ENCODE measurements around the gene MECP2.

MECP2 gene

GRCh38 chrX:154046940-154047610 is 50.4 kb downstream of the MECP2 start:
- TF ChIP-seq CTCF (IDR thresholded peaks at IDR 0.05), result no peak

GRCh38 chrX:154046031-154046781 is 51.3 kb downstream of the MECP2 start:
- TF ChIP-seq CTCF (IDR thresholded peaks at IDR 0.05), result peak; percentile 17; the same call in 1 of the 2 replicates

- TF ChIP-seq CTCF (IDR thresholded peaks at IDR 0.05), result no peak
These were observed 53.4 kb downstream of the MECP2 start for GRCh38 chrX:154044091-154044490.

- TF ChIP-seq CTCF (IDR thresholded peaks at IDR 0.05), result no peak
These were observed 54.3 kb downstream of the MECP2 start for GRCh38 chrX:154043003-154043763.

GRCh38 chrX:154040863-154041262 is 56.7 kb downstream of the MECP2 start:
- TF ChIP-seq CTCF (IDR thresholded peaks at IDR 0.05), result no peak

GRCh38 chrX:154040307-154040756 is 57.2 kb downstream of the MECP2 start:
- no peak for TF ChIP-seq CTCF (IDR thresholded peaks at IDR 0.05)

GRCh38 chrX:154039577-154039976 is 57.9 kb downstream of the MECP2 start:
- no peak for TF ChIP-seq CTCF (IDR thresholded peaks at IDR 0.05)
